Loucy (cell line): ENCODE results near the gene LRRK1.

Source experiments
- H2AFZ ChIP-seq: fragments of 200-600 bp; sonication (generic); 2 replicates; pipeline ENCODE4 v1.6.0; 2016; ENCODE audit warnings: antibody characterized with exemption, mild to moderate bottlenecking, low read length, moderate library complexity
- H3F3A ChIP-seq: fragments of 200-600 bp; 2 replicates; pipeline ENCODE4 v1.6.0; 2016; ENCODE audit warnings: antibody characterized with exemption, low read depth, mild to moderate bottlenecking
- H3K27me3 ChIP-seq: fragments of 200-600 bp; sonication (generic); 2 replicates; pipeline ENCODE4 v1.6.1; 2014; ENCODE audit warnings: low read length, mild to moderate bottlenecking; ENCODE audit not compliant: insufficient read depth, poor library complexity, severe bottlenecking
- H3K36me3 ChIP-seq: fragments of 200-600 bp; sonication (generic); 2 replicates; pipeline ENCODE4 v1.6.1; 2016; ENCODE audit warnings: low read length; ENCODE audit not compliant: insufficient read depth
- H3K4me1 ChIP-seq: fragments of 200-600 bp; sonication (generic); 2 replicates; pipeline ENCODE4 v1.5.1; 2014; ENCODE audit warnings: low read length, mild to moderate bottlenecking; ENCODE audit not compliant: insufficient read depth, poor library complexity, severe bottlenecking
- H3K4me2 ChIP-seq: fragments of 200-600 bp; sonication (generic); 2 replicates; pipeline ENCODE4 v1.6.0; 2014; ENCODE audit warnings: antibody characterized with exemption, low read length, low read depth, mild to moderate bottlenecking; ENCODE audit not compliant: poor library complexity, severe bottlenecking
- H3K4me3 ChIP-seq: fragments of 200-600 bp; sonication (generic); 2 replicates; pipeline ENCODE4 v1.5.1; 2014; ENCODE audit warnings: low read length, mild to moderate bottlenecking, mixed read lengths; ENCODE audit not compliant: poor library complexity, severe bottlenecking
- H3K79me2 ChIP-seq: fragments of 200-600 bp; sonication (generic); 2 replicates; pipeline ENCODE4 v1.6.1; 2014; ENCODE audit warnings: low read length; ENCODE audit not compliant: insufficient read depth
- H3K9ac ChIP-seq: fragments of 200-600 bp; sonication (generic); 2 replicates; pipeline ENCODE4 v1.6.0; 2014; ENCODE audit warnings: mild to moderate bottlenecking, low read depth, low read length, moderate library complexity; ENCODE audit not compliant: poor library complexity, severe bottlenecking
- H3K9me2 ChIP-seq: fragments of 200-600 bp; sonication (generic); replicated peaks from 2 replicates; pipeline ENCODE4 v1.6.1; 2016; ENCODE audit warnings: low read depth, low read length, mixed read lengths
- H3K9me3 ChIP-seq: fragments of 200-600 bp; sonication (generic); 2 replicates; pipeline ENCODE4 v1.6.1; 2014; ENCODE audit warnings: mild to moderate bottlenecking, antibody characterized with exemption, low read length, low read depth; ENCODE audit not compliant: insufficient read depth
- H4K20me1 ChIP-seq: fragments of 200-600 bp; sonication (generic); 2 replicates; pipeline ENCODE4 v1.6.0; 2014; ENCODE audit warnings: antibody characterized with exemption, low read length, mild to moderate bottlenecking; ENCODE audit not compliant: insufficient read depth, poor library complexity, severe bottlenecking
- EZH2phosphoT487 ChIP-seq: fragments of 200-600 bp; IDR thresholded peaks from 2 replicates; pipeline ENCODE4 v1.6.1; 2018; ENCODE audit warnings: antibody characterized with exemption, mild to moderate bottlenecking, moderate library complexity, borderline replicate concordance
- TF ChIP-seq, protein P1 (sequence below): fragments of 200-600 bp; sonication (generic); conservative IDR thresholded peaks from 2 replicates; pipeline ENCODE4 v1.5.1; 2014; ENCODE audit warnings: mild to moderate bottlenecking, antibody characterized with exemption, low read length

Gene LRRK1

DNA sequence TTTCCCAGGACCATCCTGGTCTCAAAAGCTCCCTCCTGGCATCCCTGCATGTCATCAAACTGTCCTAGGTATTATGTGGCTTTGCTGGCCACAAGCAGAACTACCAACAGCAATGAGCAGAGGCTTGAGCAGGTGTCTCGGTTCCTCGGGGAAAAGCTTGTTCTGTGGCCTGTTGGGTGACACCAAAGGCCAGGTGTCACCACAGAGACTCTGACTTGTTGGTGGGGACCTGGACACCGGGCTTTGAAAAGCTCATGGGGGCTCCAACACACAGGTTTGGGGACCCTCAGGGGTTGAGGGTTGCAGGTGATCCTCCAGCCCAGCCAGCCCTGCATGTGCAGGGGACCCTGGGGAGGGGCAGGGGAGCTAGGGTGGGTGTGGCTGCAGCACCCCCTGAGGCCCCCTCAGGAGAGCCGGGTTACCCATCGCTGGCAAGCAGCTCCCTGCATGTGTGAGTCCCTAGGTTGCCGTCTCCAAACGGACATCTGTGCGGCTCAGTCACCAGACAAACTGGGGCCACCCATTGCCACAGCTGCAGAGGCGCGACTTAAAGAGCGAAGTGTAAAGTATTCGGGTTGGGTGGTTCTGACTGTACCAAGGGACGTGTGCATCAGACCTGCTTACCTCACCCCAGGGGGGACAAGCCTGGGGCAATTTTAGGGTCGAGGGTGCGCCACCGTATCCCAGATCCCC lies 192.6 kb downstream of the LRRK1 start:
- H3K9ac ChIP-seq, result no peak overlapping the region

DNA sequence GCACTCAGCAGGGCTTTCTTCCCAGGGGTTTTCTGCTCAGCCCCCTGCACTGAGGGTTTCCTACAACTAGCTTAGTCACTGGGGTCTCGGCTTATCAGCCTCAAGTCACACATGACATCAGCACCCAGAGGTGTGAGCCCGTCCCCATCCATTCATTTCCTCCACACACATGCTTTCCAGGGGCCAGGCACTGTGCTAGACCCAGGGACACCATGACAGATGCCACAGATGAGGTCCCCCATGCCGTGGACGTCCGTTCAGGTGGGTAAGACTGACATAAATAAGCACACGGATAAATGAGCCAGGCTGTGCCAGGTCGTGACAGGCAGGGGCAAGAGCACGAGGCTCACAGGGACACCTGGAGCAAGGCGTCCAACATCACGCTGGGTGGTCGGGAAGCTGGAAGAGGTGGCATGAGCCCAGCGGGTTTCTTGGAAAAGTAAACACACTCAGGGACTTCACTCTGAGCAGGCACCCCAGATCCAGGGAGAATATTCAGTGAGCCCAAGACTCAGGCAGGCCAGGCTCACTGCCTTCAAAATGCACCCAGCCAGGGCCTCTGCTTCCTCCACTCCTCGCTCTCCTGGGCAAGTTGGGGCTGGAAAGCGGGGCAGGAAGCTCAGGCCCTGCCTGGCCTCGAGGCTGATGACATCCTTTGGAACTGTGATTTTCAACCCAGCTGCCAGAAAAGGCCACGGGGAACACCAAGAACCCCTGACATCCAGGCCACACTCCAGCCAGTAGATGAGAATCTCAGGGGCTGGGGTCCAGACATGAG lies 193.4 kb downstream of the LRRK1 start:
- no peaks in the 10 kb centered on the region for H3K36me3 ChIP-seq
- no peak overlapping the region for H3K4me2 ChIP-seq
- no peaks in the 10 kb centered on the region for H3K9me2 ChIP-seq
- TF ChIP-seq, protein P1, sequence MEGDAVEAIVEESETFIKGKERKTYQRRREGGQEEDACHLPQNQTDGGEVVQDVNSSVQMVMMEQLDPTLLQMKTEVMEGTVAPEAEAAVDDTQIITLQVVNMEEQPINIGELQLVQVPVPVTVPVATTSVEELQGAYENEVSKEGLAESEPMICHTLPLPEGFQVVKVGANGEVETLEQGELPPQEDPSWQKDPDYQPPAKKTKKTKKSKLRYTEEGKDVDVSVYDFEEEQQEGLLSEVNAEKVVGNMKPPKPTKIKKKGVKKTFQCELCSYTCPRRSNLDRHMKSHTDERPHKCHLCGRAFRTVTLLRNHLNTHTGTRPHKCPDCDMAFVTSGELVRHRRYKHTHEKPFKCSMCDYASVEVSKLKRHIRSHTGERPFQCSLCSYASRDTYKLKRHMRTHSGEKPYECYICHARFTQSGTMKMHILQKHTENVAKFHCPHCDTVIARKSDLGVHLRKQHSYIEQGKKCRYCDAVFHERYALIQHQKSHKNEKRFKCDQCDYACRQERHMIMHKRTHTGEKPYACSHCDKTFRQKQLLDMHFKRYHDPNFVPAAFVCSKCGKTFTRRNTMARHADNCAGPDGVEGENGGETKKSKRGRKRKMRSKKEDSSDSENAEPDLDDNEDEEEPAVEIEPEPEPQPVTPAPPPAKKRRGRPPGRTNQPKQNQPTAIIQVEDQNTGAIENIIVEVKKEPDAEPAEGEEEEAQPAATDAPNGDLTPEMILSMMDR, result no peak
- TF ChIP-seq EZH2phosphoT487, result no peak
- no peak overlapping the region for H2AFZ ChIP-seq
- no peaks in the 10 kb centered on the region for H3K9me3 ChIP-seq
- no peaks in the 10 kb centered on the region for H3K27me3 ChIP-seq
- no peaks in the 10 kb centered on the region for H4K20me1 ChIP-seq
- peaks cover 20% of the 10 kb centered on the region for H3K4me1 ChIP-seq
- H3K9ac ChIP-seq, result peak overlapping the region; percentile 21
- no peaks in the 10 kb centered on the region for H3K79me2 ChIP-seq
- no peak overlapping the region for H3K4me3 ChIP-seq
- H3F3A ChIP-seq, result no peaks in the 10 kb centered on the region

More for the DNA sequence above, 192.6 kb downstream of the LRRK1 start:
- Histone ChIP-seq H3K4me2 (no peak overlapping the region), H3K4me3 (no peak overlapping the region), H3K4me1 (peaks cover 26% of the 10 kb centered on the region), H2AFZ (no peak overlapping the region), H3K27me3 (no peaks in the 10 kb centered on the region), H4K20me1 (no peaks in the 10 kb centered on the region), H3K9me2 (no peaks in the 10 kb centered on the region), H3K36me3 (no peaks in the 10 kb centered on the region), H3F3A (no peaks in the 10 kb centered on the region), H3K79me2 (no peaks in the 10 kb centered on the region), H3K9me3 (no peaks in the 10 kb centered on the region)
- TF ChIP-seq EZH2phosphoT487, result no peak
- TF ChIP-seq, protein P1, result no peak

DNA sequence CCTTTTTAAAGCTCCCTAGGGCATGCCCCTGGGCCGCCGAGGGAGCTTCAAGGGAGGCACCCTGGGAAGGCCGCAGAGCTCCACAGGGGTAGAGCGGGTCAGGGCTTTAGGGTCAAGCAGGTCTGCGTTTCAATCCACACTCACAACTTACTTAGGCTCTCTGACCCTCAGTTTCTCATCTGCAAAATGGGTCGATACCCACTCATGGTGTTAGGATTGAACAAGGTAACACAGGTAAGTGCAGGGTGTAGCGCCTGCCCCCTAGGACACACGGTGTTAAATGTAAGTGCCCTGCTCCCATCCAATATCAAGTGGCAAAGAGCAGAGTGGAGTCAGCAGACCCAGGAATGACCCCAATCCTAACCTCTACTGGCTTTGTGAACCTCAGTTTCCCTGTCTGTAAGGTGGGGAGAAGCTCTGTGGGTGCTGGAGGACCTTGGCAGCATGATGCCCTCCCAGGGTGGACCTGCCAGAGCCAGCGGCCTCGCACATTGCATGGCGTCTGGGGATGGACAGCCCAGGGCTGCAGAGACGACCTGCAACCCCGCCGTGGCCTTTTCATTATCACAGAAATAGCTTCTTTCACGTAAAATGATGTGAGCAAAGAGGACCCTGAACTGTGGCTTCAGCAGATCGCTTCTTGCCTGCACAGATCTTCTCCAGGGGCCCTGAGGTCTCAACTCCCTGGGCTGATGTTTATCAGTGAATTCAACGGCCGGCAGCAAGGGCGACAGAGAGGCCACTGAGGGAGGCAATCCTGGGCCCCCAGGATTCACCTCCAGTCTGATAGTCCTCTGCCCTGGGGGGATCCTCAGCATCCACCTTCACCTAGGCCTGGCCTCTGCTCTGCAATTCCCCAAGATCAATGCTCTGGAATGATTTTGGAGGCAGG lies 194.2 kb downstream of the LRRK1 start:
- H3K9me2 ChIP-seq, result no peaks in the 10 kb centered on the region
- no peak overlapping the region for H3K4me2 ChIP-seq
- TF ChIP-seq EZH2phosphoT487, result no peak
- TF ChIP-seq, protein P1, result no peak
- no peaks in the 10 kb centered on the region for H4K20me1 ChIP-seq
- H3K9ac ChIP-seq, result no peak overlapping the region
- H3K4me1 ChIP-seq, result peaks cover 17% of the 10 kb centered on the region
- H3F3A ChIP-seq, result no peaks in the 10 kb centered on the region
- H3K27me3 ChIP-seq, result no peaks in the 10 kb centered on the region
- no peak overlapping the region for H3K4me3 ChIP-seq
- no peak overlapping the region for H2AFZ ChIP-seq
- H3K36me3 ChIP-seq, result no peaks in the 10 kb centered on the region
- no peaks in the 10 kb centered on the region for H3K9me3 ChIP-seq
- no peaks in the 10 kb centered on the region for H3K79me2 ChIP-seq
